Limb (tissue), 2 donors: ENCODE measurements around the gene MVD.
"Not testable (repeated sequence)": the region's sequence is repeated elsewhere in the genome, so short reads cannot be mapped to it uniquely, and the experiment has no call there.

Experiments used
- DNase-seq, 2 donors: peaks; one replicate each; pipeline ENCODE4 v3.0.0-alpha.2; 2016; ENCODE audit errors: extremely low spot score in 2 of 2

The MVD gene

DNA sequence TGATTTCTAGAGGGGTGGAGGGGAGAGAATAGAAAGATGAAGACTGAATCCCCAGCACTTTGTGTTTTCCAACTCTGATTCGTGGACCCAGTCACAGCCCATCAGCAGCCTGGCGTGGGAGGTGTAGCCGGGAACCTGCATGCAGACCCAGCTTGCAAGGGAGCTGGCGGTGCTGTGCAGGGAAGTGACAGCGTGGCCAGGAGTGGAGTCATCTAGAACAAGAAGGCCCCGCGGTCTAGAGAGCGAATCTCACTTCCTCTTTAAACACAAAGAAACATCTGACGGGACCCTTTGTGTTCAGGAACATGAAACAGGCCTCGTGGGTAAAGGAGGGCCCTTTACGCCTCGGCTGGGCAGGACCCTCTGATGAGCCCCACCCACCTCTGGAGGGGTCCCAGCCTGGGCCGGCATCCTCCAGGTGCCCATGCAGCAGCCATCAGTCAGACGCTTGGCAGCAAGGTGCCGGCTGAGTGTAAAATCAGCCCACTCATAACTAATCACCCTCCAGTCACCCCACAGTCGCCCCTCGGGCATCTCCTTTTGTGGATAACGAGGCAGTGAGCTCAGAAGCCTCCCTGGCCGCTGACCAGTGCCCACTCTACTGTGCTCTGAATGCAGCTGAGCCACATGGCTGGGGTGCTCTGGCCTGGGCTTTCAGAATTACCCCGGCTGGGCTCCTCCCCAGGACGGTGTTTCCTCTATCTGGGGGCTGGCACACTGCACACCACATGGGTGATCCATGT lies 19.0 kb upstream of the MVD start:
- DNase-seq, result no peak

DNA sequence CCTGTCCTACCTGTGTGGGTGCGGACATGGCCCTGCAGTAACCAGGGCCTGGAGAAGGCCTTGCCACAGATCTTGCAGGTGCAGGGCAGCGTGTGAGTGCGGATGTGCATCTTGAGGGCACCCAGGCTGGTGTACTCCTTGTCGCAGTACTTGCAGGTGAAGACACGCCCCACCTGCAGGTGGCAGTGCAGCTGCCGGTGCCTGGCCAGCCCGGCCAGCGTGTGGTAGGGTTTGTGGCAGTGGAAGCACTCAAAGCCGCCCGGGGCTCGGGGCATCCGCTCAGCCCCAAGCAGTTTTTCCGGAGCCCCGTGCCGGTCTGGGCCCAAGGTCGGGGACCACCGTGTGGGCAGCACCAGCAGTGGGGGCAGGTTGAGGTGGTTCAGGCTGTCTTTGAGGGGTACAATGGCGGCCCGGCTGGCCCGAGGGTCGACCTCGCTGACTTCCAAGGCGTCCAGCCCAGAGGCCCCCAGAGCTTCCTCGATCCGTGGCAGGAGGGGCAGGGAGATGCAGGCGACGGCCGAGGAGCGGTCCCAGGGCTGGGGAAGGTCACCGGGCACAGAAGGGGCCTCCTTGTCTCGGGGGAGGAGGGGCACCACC lies 18.3 kb upstream of the MVD start:
- DNase-seq, result no peak

DNA sequence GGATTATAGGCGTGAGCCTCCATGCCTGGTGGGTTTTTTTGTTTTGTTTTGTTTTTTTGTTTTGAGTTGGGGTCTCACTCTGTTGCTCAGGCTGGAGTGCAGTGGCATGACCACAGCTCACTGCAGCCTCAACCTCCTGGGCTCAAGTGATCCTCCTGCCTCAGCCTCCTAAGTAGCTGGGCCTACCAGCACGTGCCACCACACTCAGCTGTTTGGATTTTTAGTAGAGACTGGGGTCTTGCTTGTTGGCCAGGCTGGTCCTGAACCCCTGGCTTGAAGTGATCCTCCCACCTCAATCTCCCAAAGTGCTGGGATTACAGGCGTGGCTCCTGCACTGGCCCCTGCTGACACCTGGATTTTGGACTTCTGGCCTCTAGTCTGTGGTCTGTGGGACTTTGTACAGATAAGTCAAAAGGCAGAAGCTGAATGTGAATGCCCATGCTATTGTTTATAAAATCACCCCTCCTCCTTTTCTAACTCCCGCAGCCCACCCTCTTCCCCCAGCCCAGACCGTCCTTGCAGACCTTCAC lies 17.7 kb upstream of the MVD start:
- no peak for DNase-seq

DNA sequence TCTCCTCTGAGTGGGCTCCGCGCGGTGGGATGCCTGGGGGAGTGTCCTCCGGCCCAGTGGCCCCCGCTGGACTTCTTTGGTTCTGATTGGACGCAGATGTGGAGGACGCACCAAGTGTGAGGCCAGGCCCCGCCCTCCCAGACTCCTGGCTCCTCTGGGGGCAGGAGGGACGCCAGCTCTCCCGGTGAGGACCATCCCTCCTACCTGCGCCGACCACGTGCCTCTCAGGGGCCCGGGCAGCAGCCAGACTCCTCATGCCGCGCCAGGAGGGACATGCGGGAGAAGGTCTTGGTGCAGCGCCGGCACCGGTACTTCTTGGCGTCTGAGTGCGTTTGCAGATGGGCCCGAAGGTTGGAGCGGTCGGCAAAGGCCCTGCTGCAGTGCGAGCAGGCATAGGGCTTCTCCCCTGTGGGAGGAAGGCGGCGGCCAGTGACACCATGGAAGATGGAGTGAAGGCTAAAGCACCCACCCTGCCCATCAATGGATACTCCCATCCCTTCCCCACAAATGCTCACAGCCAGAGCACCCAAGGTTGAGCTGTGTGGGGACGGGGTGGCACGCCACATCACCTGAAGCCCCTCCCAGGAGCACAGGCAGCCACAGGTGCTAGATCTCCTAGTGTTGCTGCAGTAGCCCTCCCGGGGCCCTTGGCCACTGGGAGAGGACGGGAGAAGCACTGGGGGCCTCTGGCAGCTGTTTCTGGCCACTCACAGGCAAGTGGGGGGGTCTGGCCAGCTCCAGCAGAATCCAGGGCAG lies 15.5 kb upstream of the MVD start:
- DNase-seq, result no peak

DNA sequence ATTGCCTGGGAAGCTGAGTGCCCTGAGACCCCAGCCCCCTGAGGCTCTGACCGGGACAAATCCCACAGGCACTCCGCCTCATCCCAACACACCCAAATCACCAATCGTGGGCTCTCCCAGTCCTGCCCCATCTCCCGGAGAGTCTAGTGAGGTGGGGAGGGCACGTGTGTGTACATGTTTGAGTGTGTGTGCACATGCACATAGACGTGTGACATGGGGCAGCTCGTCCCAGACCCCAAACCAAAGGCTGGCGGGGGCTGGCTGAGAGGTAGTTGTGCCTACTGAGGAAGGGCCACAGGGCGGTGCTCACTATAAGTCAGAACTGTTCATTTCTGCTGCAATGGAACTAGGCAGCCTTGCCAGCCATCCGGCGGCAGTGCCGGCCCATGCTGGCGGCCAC lies 14.8 kb upstream of the MVD start:
- DNase-seq, result no peak

DNA sequence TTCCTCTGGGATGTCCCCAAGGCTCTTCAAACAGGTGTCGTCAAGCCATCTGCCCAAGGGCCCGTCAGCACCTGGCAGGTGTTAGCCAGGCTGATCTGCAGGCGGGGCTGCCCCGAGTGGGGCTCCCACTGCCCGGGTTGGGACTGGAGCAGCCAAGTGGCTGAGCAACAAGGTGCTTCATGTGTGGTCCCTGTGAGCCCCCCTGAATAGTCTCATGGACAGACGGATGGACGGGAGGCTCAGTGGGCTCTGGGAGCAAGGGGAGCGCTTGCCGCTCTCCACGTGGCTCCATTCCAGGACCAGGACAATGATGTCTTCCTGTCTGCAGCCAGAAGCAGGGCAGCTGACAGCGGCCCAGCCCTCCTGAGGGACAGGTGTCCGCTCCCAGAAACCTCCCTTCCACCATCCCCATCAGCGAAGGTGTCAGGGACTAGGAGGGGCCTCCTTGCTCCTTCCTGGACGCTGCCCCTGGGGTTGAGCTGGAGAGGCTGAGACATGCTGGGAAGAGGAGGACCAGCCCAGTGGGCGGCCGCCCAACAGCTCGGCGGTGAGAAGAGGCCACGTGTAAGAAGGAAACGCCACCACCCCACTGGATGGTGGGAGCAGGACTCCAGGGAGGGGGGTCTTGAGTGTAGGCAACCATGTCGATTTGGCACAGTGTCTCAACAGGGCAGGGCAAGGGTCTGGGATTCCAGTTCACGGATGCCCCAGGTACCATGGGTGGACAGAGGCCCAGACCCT lies 13.8 kb upstream of the MVD start:
- DNase-seq, result no peak

DNA sequence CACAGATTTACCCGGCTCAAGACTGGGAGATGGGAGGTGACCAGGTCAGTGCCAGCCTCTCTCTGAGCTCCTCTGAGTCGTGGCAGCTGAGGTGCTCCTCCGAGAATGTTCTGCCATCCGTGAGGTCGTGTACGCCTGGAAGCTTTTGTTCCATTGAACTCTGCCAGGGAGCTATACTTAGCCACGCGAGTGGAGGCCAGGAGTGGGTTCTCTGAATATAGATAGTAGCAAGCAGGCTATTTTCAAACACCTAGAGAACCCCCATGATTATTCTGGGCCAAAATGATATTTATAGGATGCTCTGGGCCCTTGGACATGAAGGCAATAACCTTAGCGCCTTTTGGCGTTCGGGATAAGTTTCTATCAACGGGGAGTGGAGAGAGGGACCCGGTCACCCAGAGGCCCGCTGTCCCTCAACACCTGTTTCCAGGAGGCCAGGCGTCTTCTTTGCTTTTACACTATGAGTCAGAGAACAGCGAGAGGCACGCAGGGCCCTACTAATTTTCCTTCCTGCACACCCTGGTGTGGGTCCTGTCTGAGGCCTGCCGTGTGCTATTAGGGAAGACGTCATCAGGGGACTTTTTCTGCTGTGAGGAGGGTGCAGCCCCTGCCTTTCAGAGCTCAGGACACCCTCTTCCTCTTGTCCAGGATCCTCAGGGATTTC lies 11.0 kb upstream of the MVD start:
- no peak for DNase-seq

DNA sequence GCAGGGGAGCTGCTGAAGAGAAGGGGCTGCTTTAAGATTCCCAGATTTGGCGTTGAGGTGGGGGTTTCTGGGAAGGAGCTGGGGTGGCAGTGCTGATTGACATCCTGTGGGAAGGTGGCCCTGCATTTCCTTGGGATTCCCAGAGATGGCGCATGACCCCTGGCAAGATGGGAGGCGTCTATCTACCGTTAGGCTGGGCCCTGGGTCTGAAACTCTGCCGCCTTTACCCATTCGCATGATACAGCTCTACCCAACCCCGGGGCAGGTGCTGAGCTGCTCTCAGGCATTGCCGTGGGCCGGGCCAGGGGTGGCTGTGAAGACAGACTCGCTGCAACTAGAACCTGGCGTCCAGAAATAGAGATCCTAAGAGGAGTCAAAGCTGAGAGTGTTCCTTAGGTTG lies 9.9 kb upstream of the MVD start:
- DNase-seq, result no peak

DNA sequence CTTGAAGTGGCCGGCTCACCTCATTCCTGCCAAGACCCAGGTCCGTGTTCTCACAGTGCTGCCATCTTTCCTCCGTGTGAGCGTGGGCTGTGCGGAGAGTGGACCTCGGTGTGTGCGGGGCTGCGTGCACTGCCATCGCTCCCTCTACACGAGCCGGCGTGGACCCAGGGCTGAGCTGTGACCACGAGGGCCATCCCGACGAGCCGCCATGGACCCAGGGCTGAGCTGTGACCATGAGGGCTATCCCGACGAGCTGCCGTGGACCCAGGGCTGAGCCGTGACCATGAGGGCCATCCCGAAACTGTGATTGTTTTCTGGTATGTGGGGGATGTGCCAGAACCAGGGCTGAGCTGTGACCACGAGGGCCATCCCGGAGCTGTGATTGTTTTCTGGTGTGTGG lies 8.9 kb upstream of the MVD start:
- DNase-seq, result no peak

DNA sequence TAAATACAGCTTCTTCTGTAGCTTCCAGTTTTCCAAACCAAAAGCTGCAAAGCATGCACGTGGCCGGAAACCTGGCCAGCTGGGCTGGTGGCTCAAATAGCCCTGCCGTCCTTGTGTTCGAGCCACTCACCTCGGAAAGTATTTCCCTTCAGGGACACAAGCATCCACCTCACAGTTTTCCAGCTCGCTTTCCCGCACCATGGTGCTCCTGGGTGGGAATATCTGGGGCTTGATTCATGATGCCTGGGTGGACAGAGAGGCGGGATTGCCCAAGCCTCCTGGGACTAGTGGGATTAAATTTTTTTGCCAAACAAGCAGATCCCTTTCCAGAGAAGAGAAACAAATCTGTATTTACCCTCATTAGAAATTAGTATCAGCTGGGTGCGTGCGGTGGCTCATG lies 7.1 kb upstream of the MVD start:
- DNase-seq, result no peak

DNA sequence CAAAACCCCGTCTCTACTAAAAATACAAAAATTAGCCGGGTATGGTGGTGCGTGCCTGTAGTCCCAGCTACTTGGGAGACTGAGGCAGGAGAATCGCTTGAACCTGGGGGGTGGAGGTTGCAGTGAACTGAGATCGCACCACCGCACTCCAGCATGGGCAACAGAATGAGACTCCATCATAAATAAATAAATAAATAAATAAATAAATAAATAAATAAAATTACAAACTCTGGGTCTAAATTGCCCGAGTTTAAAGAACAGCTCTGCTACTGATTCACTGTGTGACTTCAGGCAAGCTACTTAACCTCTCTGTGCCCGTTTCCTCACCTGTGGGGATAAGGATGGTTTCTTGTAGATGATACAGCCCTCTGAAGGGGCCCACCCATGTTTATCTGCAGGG lies 6.6 kb upstream of the MVD start:
- not testable (repeated sequence) for DNase-seq

DNA sequence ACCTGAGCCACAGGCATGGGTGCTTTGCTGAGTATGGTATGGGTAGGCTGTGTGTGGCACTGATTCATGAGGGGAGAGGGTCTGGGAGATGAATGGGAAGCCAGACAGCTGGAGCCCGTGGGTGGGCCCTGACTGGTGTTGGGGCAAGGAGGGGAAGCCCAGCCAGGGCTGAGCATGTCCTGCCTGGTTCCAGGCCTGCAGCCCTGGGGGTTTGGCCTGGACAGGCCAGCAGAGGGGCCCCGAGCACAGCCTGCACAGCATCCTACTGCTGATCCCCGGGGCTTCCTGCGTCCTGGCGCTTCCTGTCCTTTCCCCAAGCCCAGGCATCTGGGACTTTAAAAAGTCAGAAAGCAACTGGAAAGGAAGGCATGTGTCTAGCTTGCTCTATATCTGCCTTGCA lies 4.6 kb upstream of the MVD start:
- DNase-seq, result no peak

DNA sequence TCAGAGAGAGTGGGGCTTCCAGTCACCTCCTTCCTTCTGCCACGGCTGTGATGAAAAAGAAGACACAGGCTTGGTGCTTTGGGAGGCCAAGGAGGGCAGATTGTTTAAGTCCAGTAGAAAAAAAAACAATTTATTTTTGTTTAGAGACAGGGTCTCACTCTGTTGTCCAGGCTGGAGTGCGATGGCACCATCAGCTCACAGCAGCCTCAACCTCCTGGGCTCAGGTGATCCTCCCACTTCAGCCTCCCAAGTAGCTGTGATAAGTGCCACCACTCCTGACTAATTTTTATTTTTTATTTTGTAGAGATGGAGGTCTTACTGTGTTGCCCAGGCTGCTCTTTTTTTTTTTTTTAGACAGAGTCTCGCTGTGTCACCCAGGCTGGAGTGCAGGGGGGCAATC lies 2.7 kb upstream of the MVD start:
- DNase-seq, result no peak

DNA sequence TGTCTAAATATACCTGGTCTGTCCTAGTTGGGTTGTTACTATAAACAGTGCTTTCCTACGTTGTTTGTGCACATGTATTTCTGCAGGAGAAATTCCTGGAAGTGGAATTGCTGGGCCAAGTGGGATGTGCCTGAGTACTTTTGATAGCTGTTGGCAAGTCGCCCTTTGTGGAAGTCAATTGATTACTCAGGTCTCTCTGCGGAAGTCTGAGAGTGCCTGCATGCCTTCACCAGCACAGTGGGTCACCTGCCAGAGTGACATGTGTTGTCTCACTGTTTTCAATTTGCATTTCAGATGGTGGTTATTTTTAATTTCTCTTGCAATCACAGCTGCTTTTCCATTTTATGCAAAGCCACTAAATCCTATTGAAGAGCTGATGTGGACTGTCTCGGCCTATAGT lies 2.3 kb upstream of the MVD start:
- peak in 1 of 2 donors; percentile 23 for DNase-seq

DNA sequence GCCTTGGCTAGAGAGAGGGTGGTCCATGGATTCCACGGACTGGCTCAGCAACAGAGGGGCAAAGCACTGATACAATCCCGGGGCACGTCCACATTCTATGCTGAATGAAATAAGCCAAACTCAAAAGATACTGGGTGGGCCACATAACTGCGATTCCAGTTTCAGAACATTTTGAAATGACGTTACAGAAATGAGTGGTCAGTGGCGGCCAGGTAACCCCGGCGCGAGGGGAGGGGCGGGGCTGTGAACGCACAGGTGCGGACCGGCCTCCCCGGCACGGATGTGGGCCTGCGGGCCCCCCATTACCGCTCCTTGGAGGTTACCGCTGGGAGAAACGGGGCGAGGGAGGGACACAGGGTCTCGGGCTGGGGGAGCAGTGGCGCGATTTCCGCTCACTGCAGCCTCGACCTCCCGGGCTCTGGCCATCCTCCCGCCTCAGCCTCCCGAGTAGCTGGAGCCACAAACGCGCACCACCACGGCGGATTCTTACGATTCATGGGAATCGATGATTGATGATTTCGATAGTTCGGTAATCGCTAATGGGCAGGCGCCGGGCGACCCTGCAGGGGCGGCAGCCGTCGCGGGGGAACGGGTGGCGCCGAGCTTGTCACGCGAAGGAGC lies 559 bp downstream of the MVD start:
- DNase-seq, result no peak

DNA sequence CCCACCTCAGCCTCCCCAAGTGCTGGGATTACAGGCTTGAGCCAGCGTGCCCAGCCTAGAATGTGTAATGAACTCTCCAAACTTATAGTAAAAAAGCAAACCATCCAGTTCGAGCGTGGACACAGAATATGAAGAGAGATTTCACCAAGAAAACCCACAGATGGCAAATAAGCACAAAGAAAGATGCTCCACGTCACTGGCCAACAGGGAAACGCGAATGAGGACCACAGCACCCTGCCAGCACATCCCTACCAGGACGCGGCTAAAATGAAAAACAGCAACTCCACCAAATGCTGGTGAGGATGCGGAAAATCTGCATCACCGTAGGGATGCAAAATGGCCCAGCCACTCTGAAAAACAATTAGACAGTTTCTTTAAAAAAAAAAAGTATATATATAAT lies 1.4 kb downstream of the MVD start:
- DNase-seq, result no peak

DNA sequence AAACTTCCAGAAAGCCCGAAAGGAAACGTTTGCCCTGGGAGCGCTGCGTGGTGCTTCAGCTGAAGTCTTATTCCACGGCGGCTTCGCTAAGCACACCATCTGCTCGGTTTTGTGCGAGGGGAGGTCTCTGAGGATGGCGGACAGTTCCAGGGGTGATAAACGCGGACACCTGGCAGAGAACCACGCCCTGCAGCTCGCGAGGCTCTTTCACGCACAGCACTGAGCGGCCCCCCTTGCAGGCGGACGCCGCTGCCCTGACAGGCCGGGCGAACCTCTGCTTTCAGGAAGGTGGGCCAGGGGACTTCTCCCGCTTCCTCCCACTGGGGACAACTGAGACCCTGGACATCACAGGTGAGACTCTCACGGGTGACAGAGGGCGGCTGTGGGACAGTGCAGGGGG lies 3.7 kb downstream of the MVD start:
- no peak for DNase-seq

DNA sequence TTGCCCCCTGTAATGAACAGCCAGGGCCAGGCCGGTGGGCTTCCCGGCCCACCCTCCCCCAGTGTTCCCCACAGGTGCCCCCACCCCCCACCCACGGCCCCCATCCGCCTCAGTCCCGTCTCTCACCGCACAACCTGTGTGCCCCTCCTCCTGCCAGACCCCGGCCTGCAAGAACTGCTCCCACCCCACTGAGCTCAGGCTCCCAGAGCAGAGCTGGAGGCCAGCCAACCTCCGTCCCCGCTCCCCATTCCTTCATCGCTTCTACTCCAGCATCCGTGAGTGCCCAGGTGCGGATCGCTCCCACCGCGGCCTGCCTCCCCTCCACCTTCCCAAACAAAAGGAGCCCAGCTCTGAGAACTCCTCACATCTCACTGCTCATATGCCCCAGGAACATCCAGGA lies 4.2 kb downstream of the MVD start:
- DNase-seq, result peak in 1 of 2 donors; percentile 26

DNA sequence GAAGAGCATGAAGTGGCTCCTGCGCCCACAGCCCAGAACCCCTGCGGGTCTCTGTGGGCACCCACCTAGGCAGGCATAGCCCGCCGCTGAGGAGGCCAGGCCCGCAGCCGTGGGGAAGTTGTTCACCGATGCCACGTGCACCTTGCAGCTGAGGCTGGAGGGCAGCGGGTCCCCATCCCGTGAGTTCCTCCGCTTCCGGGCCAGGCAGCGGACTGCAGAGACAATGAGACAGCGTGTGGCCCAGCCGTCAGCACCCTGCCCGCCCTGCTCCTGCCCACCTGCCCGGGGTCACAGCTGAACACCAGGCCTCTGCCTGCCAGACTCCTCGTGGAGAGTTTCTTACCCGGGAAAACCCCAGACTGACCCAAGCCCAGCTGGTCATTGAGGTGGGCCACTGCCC lies 5.5 kb downstream of the MVD start:
- DNase-seq, result no peak

DNA sequence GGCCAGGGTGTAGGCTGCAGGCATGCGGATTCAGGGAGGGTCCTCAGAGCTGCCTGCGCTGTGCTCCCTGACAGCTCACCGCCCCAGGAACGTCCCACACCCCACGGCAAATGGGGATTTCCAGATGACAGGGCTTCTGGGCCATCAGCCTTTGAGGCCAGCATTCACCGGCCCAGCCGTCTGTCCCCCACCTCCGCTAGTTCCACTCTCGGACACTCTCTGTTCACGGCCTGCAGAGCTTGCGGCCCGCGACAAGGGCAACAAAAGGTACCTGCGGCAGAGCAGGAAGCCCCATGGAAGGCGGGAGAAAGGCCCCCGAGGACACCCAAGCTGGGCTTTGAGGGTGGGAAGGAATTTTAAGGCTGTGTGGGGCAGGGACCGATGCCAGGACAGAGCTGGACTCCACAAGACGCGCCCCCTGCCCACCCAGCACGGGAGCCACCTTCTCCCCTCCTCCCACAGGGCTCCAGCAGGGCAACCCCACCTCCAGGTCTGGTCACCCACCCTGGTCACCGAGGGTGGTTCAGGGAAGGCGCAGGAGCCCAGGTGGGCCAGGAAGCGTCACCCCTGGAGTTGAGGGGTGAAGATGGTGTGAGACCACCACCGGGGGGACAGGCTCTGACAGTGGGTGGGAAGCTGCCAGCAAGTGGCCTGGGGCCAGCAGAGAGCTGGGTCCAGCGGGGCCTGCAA lies 6.5 kb downstream of the MVD start:
- DNase-seq, result no peak
